Sigmoid colon (tissue), 7 donors: ENCODE data around the gene TOR1A. TPM values are rescaled to one million over a fixed set of nuclear protein-coding genes. Genes with fewer than 3 reads are reported as not detected.
"Not testable (repeated sequence)": the region's sequence is repeated elsewhere in the genome, so short reads cannot be mapped to it uniquely, and the experiment has no call there.

Source experiments
- DNase-seq: peaks from one replicate; pipeline ENCODE4 v3.0.0-alpha.2; 2019
- H3K27ac ChIP-seq, 4 donors: fragments of 200-600 bp; sonication (generic); one replicate each; pipeline ENCODE4 v1.5.1; 2016 to 2019; ENCODE audit warnings: mild to moderate bottlenecking in 1 of 4
- H3K27me3 ChIP-seq, 3 donors: fragments of 200-600 bp; sonication (generic); one replicate each; pipeline ENCODE4 v1.5.1; 2019; ENCODE audit warnings: mild to moderate bottlenecking in 1 of 3
- H3K36me3 ChIP-seq, 4 donors: fragments of 200-600 bp; sonication (generic); one replicate each; pipeline ENCODE4 v1.5.1; 2016 to 2019
- H3K4me1 ChIP-seq, 4 donors: fragments of 200-600 bp; sonication (generic); one replicate each; pipeline ENCODE4 v1.5.1; 2017 to 2019
- H3K4me3 ChIP-seq, 4 donors: fragments of 200-600 bp; sonication (generic); one replicate each; pipeline ENCODE4 v1.5.1; 2017 to 2019; ENCODE audit warnings: mild to moderate bottlenecking in 2 of 4, moderate library complexity in 1 of 4
- H3K9me3 ChIP-seq, 4 donors: fragments of 200-600 bp in 3 of 4; sonication (generic) in 3 of 4; one replicate each; pipeline versions ENCODE4 v1.5.1 to v1.6.1; 2013 to 2019
- CTCF ChIP-seq, 4 experiments: fragments of 450-650 bp in 3 of 4; fragments of 200-600 bp in 1 of 4; IDR thresholded peaks; one replicate each; pipeline ENCODE4 v1.5.1; 2016 to 2019; ENCODE audit warnings: antibody characterized with exemption in 4 of 4, mild to moderate bottlenecking in 3 of 4, moderate library complexity in 2 of 4
- EP300 ChIP-seq, 4 donors: sonication (generic); formaldehyde crosslinking; IDR thresholded peaks; one replicate each; pipeline ENCODE4 v1.6.1; 2017; ENCODE audit warnings: antibody characterized with exemption in 4 of 4
- POLR2A ChIP-seq, 2 donors: fragments of 450-650 bp; IDR thresholded peaks; one replicate each; pipeline ENCODE4 v1.6.1; 2016; ENCODE audit warnings: antibody characterized with exemption in 2 of 2, mild to moderate bottlenecking in 2 of 2, moderate library complexity in 2 of 2
- POLR2AphosphoS5 ChIP-seq, 4 donors: sonication (generic); formaldehyde crosslinking; IDR thresholded peaks; one replicate each; pipeline ENCODE4 v1.6.1; 2017; ENCODE audit warnings: antibody characterized with exemption in 4 of 4
- WGBS, 2 donors: extraction: QIAGEN DNeasy Blood & Tissue Kit; methylation state at CpG; one replicate each; pipeline ENCODE4 v1.1.7; 2013; 5-methylcytosine and 5-hydroxymethylcytosine counted together
- intact Hi-C: fragments of 100-400 bp; cut with DNase I; formaldehyde crosslinking; loops from one replicate; pipeline ENCODE4 v1.15.1; 2023
- polyA plus RNA-seq, 3 donors: library from polyadenylated mRNA; stranded (reverse); fragments of 200-250 nt; gene quantifications; one replicate each; pipeline ENCODE4 v1.2.3, GENCODE V29; 2013
- total RNA-seq, 4 donors: library from RNA; depleted of rRNA; stranded (reverse); fragments of >200 nt; gene quantifications; one replicate each; pipeline ENCODE4 v1.1.0, GENCODE V29; 2016
- donor health status: healthy with polysubstance abuse.
- donor health status: Bipolar disorder and iron deficiency.
- donor health status: healthy.

TOR1A gene
- total and polyA plus RNA-seq, 7 donors = 12.5 to 51.2 (median 31.6) TPM

- WGBS, 2 donors = 0 to 1% methylated on average over 93 of the region's 93 CpGs
- H3K36me3 ChIP-seq = peaks cover 0 to 19% (median 4%) of the 10 kb centered on the region in 4 donors
- H3K27ac ChIP-seq = peak within 1 kb of the TSS; percentile 83 to 95 (median 89)
- peaks cover 0 to 15% (median 12%) of the 10 kb centered on the region in 4 donors for H3K4me1 ChIP-seq
- intact Hi-C loops = no loop called here
- TF ChIP-seq POLR2AphosphoS5 (IDR thresholded peaks at IDR 0.05) = peak; percentile 74 to 91 (median 90)
- no peak for TF ChIP-seq CTCF (IDR thresholded peaks at IDR 0.05)
- TF ChIP-seq POLR2A (IDR thresholded peaks at IDR 0.05) = peak in 1 of 2 donors; percentile 71
- no peaks in the 10 kb centered on the region for H3K9me3 ChIP-seq
- DNase-seq = peak; percentile 97
- peak within 1 kb of the TSS; percentile 77 to 95 (median 89) for H3K4me3 ChIP-seq
- no peaks in the 10 kb centered on the region for H3K27me3 ChIP-seq
Observed at GRCh38 chr9:129802833-129803675, 20.9 kb downstream of the TOR1A start, which contains the start of gene TOR1B. Gene TOR1B (plus strand): TSS chr9:129803184. CDS start chr9:129803213, 29 bp downstream.

GRCh38 chr9:129801504-129801903 is 22.4 kb downstream of the TOR1A start:
- Histone ChIP-seq H3K4me1 (peaks cover 0 to 15% (median 12%) of the 10 kb centered on the region in 4 donors), H3K4me3 (no peak overlapping the region), H3K27me3 (no peaks in the 10 kb centered on the region), H3K27ac (no peak overlapping the region), H3K9me3 (no peaks in the 10 kb centered on the region), H3K36me3 (peaks cover 0 to 7% (median 2%) of the 10 kb centered on the region in 4 donors)
- DNase-seq = no peak
- no peak for TF ChIP-seq POLR2A (IDR thresholded peaks at IDR 0.05)
- TF ChIP-seq EP300 (IDR thresholded peaks at IDR 0.05) = no peak
- TF ChIP-seq POLR2AphosphoS5 (IDR thresholded peaks at IDR 0.05) = no peak
- TF ChIP-seq CTCF (IDR thresholded peaks at IDR 0.05) = no peak
- intact Hi-C loops = no loop called here
- WGBS, 2 donors = 89 to 90% methylated on average over 17 of the region's 17 CpGs

GRCh38 chr9:129798973-129799372 is 25.0 kb downstream of the TOR1A start:
- peaks cover 0 to 6% (median 5%) of the 10 kb centered on the region in 4 donors for H3K4me1 ChIP-seq
- H3K9me3 ChIP-seq = no peaks in the 10 kb centered on the region
- peaks cover 0 to 7% (median 0%) of the 10 kb centered on the region in 3 donors for H3K27me3 ChIP-seq
- 63 to 66% methylated on average over 6 of the region's 6 CpGs for WGBS, 2 donors
- H3K36me3 ChIP-seq = no peaks in the 10 kb centered on the region
- DNase-seq = no peak
- no peak overlapping the region for H3K27ac ChIP-seq
- intact Hi-C loops = no loop called here
- no peak overlapping the region for H3K4me3 ChIP-seq
- TF ChIP-seq POLR2A (IDR thresholded peaks at IDR 0.05) = no peak
- no peak for TF ChIP-seq CTCF (IDR thresholded peaks at IDR 0.05)
- no peak for TF ChIP-seq EP300 (IDR thresholded peaks at IDR 0.05)
- TF ChIP-seq POLR2AphosphoS5 (IDR thresholded peaks at IDR 0.05) = no peak

GRCh38 chr9:129796029-129796428 is 27.9 kb downstream of the TOR1A start:
- H3K4me1 ChIP-seq, H3K27ac ChIP-seq, intact Hi-C loops, H3K27me3 ChIP-seq, H3K9me3 ChIP-seq, H3K36me3 ChIP-seq, DNase-seq, H3K4me3 ChIP-seq: not testable (repeated sequence)
- 73 to 74% methylated on average over 2 of the region's 2 CpGs for WGBS, 2 donors

DNA sequence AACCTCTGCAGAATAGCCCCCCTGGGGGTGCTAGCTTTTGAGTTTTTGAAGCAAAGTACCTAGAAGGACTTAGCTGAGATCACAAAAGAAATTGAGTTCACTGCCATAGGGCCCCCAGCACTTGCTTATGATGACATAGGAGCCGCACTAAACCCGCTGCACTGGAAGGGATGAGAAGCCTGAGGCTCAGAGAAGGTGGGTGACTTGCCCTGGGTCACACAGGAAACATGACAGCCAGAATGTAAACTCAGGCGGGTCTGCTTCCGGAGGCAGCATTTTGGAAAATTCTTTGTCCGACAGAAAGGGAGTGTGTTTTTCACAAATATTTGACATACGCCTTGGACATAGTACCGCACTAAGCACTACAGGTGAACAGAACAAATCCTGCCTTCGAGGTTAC is 29.4 kb downstream of the TOR1A start:
- H3K27me3 ChIP-seq = peaks cover 0 to 7% (median 0%) of the 10 kb centered on the region in 3 donors
- no peaks in the 10 kb centered on the region for H3K36me3 ChIP-seq
- intact Hi-C loops = no loop called here
- no peaks in the 10 kb centered on the region for H3K4me1 ChIP-seq
- H3K27ac ChIP-seq = no peak overlapping the region
- WGBS, 2 donors = 89% methylated on average over 8 of the region's 8 CpGs
- no peak for TF ChIP-seq POLR2AphosphoS5 (IDR thresholded peaks at IDR 0.05)
- no peak for TF ChIP-seq CTCF (IDR thresholded peaks at IDR 0.05)
- TF ChIP-seq POLR2A (IDR thresholded peaks at IDR 0.05) = no peak
- no peak for TF ChIP-seq EP300 (IDR thresholded peaks at IDR 0.05)
- H3K4me3 ChIP-seq = no peak overlapping the region
- no peak for DNase-seq
- no peaks in the 10 kb centered on the region for H3K9me3 ChIP-seq
